Breast epithelium (tissue), 3 donors: Measurements from ENCODE around the gene DDR2.
"Not testable (repeated sequence)": the region's sequence is repeated elsewhere in the genome, so short reads cannot be mapped to it uniquely, and the experiment has no call there.

Experiments
- POLR2A ChIP-seq: fragments of 450-650 bp; IDR thresholded peaks from one replicate; pipeline ENCODE4 v1.6.1; 2016; ENCODE audit warnings: antibody characterized with exemption, mild to moderate bottlenecking, moderate library complexity
- POLR2AphosphoS5 ChIP-seq, 3 donors: sonication (generic); formaldehyde crosslinking; IDR thresholded peaks; one replicate each; pipeline ENCODE4 v1.6.1; 2017; ENCODE audit warnings: antibody characterized with exemption in 3 of 3
- TF ChIP-seq, protein P1 (sequence below), 3 donors: fragments of 450-650 bp; IDR thresholded peaks; one replicate each; pipeline ENCODE4 v1.5.1; 2016 to 2017; ENCODE audit warnings: antibody characterized with exemption in 3 of 3, mild to moderate bottlenecking in 3 of 3, moderate library complexity in 3 of 3

DNA sequence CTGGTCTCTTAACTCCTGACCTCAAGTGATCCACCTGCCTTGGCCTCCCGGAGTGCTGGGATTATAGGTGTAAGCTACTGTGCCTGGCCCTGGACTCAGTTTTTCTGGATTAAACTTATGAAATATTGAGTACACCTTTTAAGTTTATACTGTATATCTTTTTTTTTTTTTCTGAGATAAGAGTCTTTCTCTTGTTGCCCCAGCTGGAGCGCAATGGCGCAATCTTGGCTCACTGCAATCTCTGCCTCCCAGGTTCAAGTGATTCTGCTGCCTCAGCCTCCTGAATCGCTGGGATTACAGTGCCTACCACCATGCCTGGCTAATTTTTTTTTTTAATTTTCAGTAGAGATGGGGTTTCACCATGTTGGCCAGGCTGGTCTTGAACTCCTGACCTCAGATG lies 47.2 kb upstream of the DDR2 start:
- TF ChIP-seq, protein P1, sequence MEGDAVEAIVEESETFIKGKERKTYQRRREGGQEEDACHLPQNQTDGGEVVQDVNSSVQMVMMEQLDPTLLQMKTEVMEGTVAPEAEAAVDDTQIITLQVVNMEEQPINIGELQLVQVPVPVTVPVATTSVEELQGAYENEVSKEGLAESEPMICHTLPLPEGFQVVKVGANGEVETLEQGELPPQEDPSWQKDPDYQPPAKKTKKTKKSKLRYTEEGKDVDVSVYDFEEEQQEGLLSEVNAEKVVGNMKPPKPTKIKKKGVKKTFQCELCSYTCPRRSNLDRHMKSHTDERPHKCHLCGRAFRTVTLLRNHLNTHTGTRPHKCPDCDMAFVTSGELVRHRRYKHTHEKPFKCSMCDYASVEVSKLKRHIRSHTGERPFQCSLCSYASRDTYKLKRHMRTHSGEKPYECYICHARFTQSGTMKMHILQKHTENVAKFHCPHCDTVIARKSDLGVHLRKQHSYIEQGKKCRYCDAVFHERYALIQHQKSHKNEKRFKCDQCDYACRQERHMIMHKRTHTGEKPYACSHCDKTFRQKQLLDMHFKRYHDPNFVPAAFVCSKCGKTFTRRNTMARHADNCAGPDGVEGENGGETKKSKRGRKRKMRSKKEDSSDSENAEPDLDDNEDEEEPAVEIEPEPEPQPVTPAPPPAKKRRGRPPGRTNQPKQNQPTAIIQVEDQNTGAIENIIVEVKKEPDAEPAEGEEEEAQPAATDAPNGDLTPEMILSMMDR (IDR thresholded peaks at IDR 0.05), result not testable (repeated sequence)
- not testable (repeated sequence) for TF ChIP-seq POLR2A; POLR2AphosphoS5 (IDR thresholded peaks at IDR 0.05)
